Fibroblast of the conjunctiva (primary cell): ENCODE results near the gene RFXAP.

Source experiments
- DNase-seq: peaks from one replicate; pipeline ENCODE4 v3.0.0-alpha.2; 2010; ENCODE audit warnings: low read depth

The RFXAP gene

DNA sequence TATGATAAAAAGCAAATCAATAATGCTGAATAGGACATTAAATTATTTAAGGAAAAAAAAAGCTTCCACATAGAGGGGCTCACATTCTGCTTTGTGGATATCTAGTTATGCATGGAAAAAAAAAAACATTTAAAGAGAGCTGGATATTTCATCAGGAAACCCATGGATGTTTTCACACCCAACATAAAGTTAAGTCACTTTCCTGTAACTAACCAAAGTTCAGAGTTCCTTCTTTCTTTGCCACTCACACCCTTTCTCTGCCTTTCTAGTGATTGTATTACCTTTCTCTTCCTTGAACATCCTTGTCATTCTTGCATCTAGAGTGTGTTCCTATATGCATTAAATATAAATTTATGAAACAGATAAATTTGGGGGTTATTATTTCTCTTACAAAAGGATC, 47.2 kb downstream of the RFXAP start:
- DNase-seq, result no peak

DNA sequence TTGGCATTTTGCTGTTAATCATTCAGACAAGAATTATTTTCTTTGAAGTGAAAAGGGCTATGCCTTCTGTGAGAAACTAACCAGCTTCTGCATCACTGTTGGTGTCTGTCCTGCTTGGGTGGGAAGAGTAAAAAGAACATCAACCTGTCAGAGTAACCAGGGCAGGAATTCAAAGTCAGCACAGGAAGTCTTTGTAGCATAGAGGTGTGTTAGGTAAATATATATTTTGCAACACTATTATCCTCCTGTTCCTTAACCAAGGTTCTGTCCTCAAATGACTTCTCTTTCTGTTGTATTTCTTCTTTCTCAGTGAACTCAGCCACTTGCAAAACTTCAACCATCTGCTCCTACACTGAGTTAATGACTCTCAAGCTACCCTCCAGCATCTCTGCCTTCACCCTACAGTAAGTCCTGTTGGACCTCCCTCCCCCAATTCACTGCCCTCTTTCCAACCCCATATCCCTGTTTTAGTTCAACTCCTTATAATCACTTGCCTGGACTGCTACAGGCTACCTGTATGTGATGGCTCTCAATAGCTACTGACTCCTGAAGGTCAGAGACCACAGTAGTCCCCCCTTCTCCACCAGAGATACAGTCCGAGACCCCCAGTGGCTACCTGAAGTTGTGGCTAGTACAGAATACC, 51.1 kb downstream of the RFXAP start:
- DNase-seq, result no peak

DNA sequence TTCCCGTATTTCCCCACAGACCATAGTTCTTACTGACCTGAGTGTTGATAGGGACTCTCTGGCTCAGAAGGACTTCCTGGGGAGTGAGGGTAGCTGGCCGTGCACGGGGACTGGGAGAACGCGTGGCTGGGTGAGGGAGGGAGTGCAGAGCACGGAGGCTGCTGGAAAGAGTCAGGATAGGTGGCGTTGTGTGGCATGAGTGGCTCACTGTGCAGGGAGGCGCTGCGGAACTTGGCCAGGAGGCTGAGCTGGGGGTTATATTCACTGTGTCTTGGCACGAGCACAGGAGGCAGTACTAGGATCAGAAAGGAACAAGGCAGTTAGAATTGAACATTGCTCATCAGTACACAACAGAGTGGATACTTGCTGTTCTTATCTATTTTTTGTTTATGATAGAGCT, 53.6 kb downstream of the RFXAP start:
- DNase-seq, result no peak

DNA sequence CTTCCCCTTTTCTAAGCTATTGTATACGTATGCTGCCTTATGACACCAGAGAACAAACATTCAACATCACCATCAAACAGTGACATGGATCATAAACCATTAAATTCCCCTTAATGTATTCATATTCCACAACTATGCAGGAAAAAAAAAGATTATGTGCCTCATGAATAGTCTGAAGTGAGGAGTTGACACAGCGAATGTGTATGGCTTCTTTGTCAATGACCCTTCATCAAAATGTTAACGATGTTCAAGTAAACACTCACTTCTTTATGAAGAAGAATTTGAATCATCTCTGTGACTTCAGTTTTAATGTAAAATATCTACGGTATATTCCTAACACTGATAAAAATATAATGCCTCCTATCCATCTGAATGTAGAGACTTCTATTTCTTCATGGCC, 56.4 kb downstream of the RFXAP start:
- no peak for DNase-seq

DNA sequence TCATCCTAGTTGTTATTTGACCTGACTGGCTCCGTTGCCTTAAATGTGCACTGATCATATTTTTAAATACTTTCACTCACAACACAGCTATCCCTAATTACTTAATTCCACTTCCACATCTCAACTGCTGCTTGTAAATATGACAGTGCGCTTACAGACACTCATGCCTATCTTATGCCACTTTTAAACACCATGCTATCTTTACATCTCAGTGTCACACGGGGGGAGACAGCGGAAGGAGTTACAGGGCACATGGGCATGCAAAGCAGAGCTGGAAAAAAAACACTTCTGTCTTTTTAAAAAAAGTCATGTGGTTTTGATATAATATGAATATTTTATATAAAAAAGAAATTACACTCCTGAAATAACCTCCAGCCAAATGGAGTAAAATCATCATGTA, 56.9 kb downstream of the RFXAP start:
- DNase-seq, result no peak
